ENCODE results near the gene DNAJB6.

DNAJB6 gene

DNA sequence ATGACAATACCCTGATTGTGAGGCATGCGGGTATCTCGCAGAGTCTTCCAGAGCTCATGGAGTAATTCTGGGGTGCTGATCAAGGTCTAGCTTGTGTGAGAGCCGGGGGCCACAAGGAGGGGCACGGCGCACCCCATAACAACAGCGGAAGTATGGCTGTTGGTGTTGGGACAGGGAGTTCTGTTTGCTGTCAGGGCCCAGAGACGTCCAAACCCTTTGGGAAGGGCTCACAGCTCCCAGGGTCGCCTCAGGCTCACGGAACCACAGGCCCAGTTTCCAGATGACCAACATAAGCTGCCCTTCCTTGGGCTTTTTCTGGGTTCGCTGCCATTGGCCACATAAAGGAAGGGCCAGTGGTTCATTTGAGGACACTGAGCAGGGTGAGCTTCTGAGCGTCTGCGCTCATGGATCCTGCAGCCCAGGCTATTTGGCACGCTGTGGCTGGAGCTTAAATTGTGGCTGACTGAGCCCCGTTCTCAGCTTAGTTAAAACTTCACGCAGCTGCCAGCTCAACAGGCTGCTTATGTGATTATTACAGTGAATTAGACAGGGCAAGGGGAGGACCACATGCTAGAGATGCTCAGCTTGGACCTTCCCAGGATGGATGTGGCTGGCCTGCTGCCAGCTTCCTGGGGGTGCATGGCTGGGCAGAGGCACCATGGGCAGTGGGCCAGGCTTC is 92.3 kb downstream of the DNAJB6 start:
- TF ChIP-seq CTCF (conservative IDR thresholded peaks at IDR 0.05) (no peak), ZFX (IDR thresholded peaks at IDR 0.05) (no peak)
- H3K27ac ChIP-seq, result no peak overlapping the region

- TF ChIP-seq ZFX (IDR thresholded peaks at IDR 0.05) (no peak), CTCF (conservative IDR thresholded peaks at IDR 0.05) (no peak)
- H3K27ac ChIP-seq, result no peak overlapping the region
Measured at GRCh38 chr7:157429680-157430224, 92.9 kb downstream of the DNAJB6 start.

- no peak for TF ChIP-seq CTCF (conservative IDR thresholded peaks at IDR 0.05)
- no peak for TF ChIP-seq ZFX (IDR thresholded peaks at IDR 0.05)
- H3K27ac ChIP-seq, result no peak overlapping the region
Measured at GRCh38 chr7:157430721-157431120, 93.9 kb downstream of the DNAJB6 start.

- no peak for TF ChIP-seq CTCF (conservative IDR thresholded peaks at IDR 0.05)
- no peak for TF ChIP-seq ZFX (IDR thresholded peaks at IDR 0.05)
- H3K27ac ChIP-seq, result no peak overlapping the region; the same call in 1 of the 2 replicates
Measured at GRCh38 chr7:157431173-157431950, 94.6 kb downstream of the DNAJB6 start.

- peak overlapping the region; percentile 43 for H3K27ac ChIP-seq
- TF ChIP-seq ZFX (IDR thresholded peaks at IDR 0.05) (no peak), CTCF (conservative IDR thresholded peaks at IDR 0.05) (no peak)
Measured at GRCh38 chr7:157431951-157432540, 95.2 kb downstream of the DNAJB6 start.

DNA sequence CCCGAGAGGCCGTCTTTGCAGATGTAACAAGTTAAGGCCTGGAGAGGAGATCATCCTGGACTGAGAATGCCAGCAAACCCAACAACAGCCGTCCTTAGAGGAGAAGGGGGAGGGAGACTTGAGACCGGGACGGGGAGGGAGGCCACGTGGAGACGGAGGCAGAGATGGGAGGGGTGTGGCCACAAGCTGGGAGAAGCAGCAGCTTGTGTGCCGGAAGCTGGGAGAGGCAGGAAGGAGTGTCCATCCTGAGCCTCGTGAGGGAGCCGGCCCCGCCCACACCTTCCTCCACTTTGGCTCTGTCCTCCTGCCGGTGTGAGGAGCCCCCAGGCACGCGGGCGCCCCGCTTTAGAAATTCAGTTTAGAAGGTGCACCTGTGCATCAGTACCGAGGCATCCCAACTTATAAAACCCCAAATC is 95.7 kb downstream of the DNAJB6 start:
- H3K27ac ChIP-seq, result peak overlapping the region; percentile 43
- TF ChIP-seq ZFX (IDR thresholded peaks at IDR 0.05) (no peak), CTCF (conservative IDR thresholded peaks at IDR 0.05) (no peak)

Data from C4-2B (cell line).